K562 (cell line): ENCODE results near the gene NFKBIB. TPM values are rescaled to one million over a fixed set of nuclear protein-coding genes. Genes with fewer than 3 reads are reported as not detected.

ENCODE experiments used
- ATF1 ChIP-seq, 2 experiments: fragments of 450-650 bp in 1 of 2; IDR thresholded peaks; 2 replicates each; pipeline ENCODE4 v1.6.1; 2016; ENCODE audit warnings: missing compliant biosample characterization in 1 of 2, missing genetic modification characterization in 1 of 2
- CEBPG ChIP-seq, 3 experiments: fragments of 200-800 bp in 1 of 3; sonication (Bioruptor generic) in 1 of 3; sonication (generic) in 1 of 3; formaldehyde crosslinking in 1 of 3; IDR thresholded peaks in 2 of 3; conservative IDR thresholded peaks in 1 of 3; 2 replicates each; pipeline versions ENCODE4 v1.6.1 to v1.8.0; 2016 to 2022; ENCODE audit warnings: missing compliant biosample characterization in 2 of 3, missing genetic modification characterization in 2 of 3, mild to moderate bottlenecking in 1 of 3, missing genetic modification reagents in 1 of 3
- FOXK1 ChIP-seq: sonication (generic); formaldehyde crosslinking; IDR thresholded peaks from 2 replicates; pipeline ENCODE4 v1.8.0; 2022; ENCODE audit warnings: missing genetic modification reagents, mild to moderate bottlenecking, borderline replicate concordance
- HCFC1 ChIP-seq: IDR thresholded peaks from 2 replicates; pipeline ENCODE4 v1.6.1; 2012; ENCODE audit warnings: low read depth, low read length, improper control_type of control experiment
- MEF2D ChIP-seq: conservative IDR thresholded peaks from 2 replicates; pipeline ENCODE4 v1.6.1; 2016; ENCODE audit warnings: low read depth, missing genetic modification characterization, missing compliant biosample characterization
- NBN ChIP-seq: fragments of 450-650 bp; IDR thresholded peaks from 2 replicates; pipeline ENCODE4 v1.6.1; 2016; ENCODE audit warnings: low read depth, mild to moderate bottlenecking
- PCBP1 ChIP-seq: fragments of 200-400 bp; formaldehyde crosslinking; IDR thresholded peaks from 2 replicates; pipeline ENCODE4 v1.6.1; 2018; ENCODE audit warnings: mild to moderate bottlenecking, low read depth, low read length; ENCODE audit not compliant: poor library complexity, severe bottlenecking
- PRDM10 ChIP-seq: fragments of 450-650 bp; IDR thresholded peaks from 2 replicates; pipeline ENCODE4 v1.6.1; 2018; ENCODE audit not compliant: partially characterized antibody
- RFX7 ChIP-seq: fragments of 250-450 bp; sonication (Bioruptor Pico); IDR thresholded peaks from 2 replicates; pipeline ENCODE4 v1.5.1; 2021; ENCODE audit warnings: mild to moderate bottlenecking
- TARDBP ChIP-seq: fragments of 450-650 bp; IDR thresholded peaks from 2 replicates; pipeline ENCODE4 v1.6.1; 2016
- ZBTB33 ChIP-seq: sonication (generic); formaldehyde crosslinking; IDR thresholded peaks from 2 replicates; pipeline ENCODE4 v1.8.1; 2023; ENCODE audit warnings: mild to moderate bottlenecking, missing genetic modification reagents
- ZNF212 ChIP-seq: fragments of 450-650 bp; formaldehyde crosslinking; IDR thresholded peaks from 2 replicates; pipeline ENCODE4 v1.4.0; 2020; ENCODE audit warnings: mild to moderate bottlenecking
- ZNF589 ChIP-seq: fragments of 200-800 bp; sonication (Bioruptor generic); IDR thresholded peaks from 2 replicates; pipeline ENCODE4 v1.6.1; 2016; ENCODE audit warnings: low read depth, missing genetic modification characterization, missing compliant biosample characterization
- ZNF644 ChIP-seq: fragments of 200-800 bp; sonication (Bioruptor generic); IDR thresholded peaks from 2 replicates; pipeline ENCODE4 v1.6.1; 2016; ENCODE audit warnings: low read depth, missing genetic modification characterization, missing compliant biosample characterization
- ZNF780A ChIP-seq: fragments of 250-450 bp; sonication (Bioruptor Pico); IDR thresholded peaks from 2 replicates; pipeline ENCODE4 v1.5.0; 2021; ENCODE audit warnings: mild to moderate bottlenecking
- polyA plus RNA-seq, 8 experiments: library from polyadenylated mRNA; depleted of rRNA in 4 of 8; stranded (reverse) in 5 of 8; unstranded in 3 of 8; fragments of >200 nt; fragmentation: Nextera tagmentation in 2 of 8; fragmentation: Illumina TruSeq in 1 of 8; extraction: Ambion mirVana in 2 of 8; extraction: Trizol in 1 of 8; gene quantifications; 2 replicates each; pipeline versions ENCODE4 v1.2.1 to v1.2.3, GENCODE V29; 2011 to 2014; ENCODE audit warnings: inconsistent platforms in 1 of 8, missing spikeins in 1 of 8
- total RNA-seq, 7 experiments: library from RNA; depleted of rRNA in 6 of 7; stranded (reverse); fragments of >200 nt in 6 of 7; fragmentation: Illumina TruSeq in 2 of 7; extraction: Trizol in 2 of 7; gene quantifications; 2 replicates each; pipeline versions ENCODE4 v1.2.1 to v1.2.3, GENCODE V29; 2011 to 2021; ENCODE audit warnings: low replicate concordance in 1 of 7

NFKBIB gene
- total and polyA plus RNA-seq, 9 of the 15 experiments (the other 6 are each of a cell fraction or from before 2014, with no cell fraction given): 1.5 to 44.9 (median 10.4) TPM

- TF ChIP-seq HCFC1: peak; percentile 60
- TF ChIP-seq RFX7 (CRISPR knock-in tag): no peak
- TF ChIP-seq FOXK1 (CRISPR knock-in tag): no peak
- no peak for TF ChIP-seq ZNF212
- TF ChIP-seq ZBTB33 (CRISPR knock-in tag): no peak
- 0 out of 2 replicates have a peak, but pooled peaks have one; percentile 59 for TF ChIP-seq NBN
- no peak for TF ChIP-seq CEBPG (CRISPR knock-in tag; IDR thresholded peaks at IDR 0.05)
- TF ChIP-seq CEBPG (tag; conservative IDR thresholded peaks at IDR 0.05 in 1 of 2, IDR thresholded peaks at IDR 0.05 in 1 of 2): no peak
- no peak for TF ChIP-seq TARDBP
- no peak for TF ChIP-seq ZNF589 (CRISPR knock-in tag)
- peak; percentile 63 for TF ChIP-seq PCBP1
- peak; percentile 6 for TF ChIP-seq PRDM10
- 0 out of 2 replicates have a peak, but pooled peaks have one; percentile 53 for TF ChIP-seq ZNF644 (tag)
- TF ChIP-seq ATF1 (CRISPR knock-in tag; IDR thresholded peaks at IDR 0.05): peak; percentile 80
- TF ChIP-seq ATF1 (tag; IDR thresholded peaks at IDR 0.05): peak; percentile 92
- no peak for TF ChIP-seq MEF2D
- peak; percentile 68; the same call in 1 of the 2 replicates for TF ChIP-seq ZNF780A (CRISPR knock-in tag)
These were observed 48.0 kb upstream of the NFKBIB start (continued) for GRCh38 chr19:38851622-38852230.
